Measurements from ENCODE around the gene EME1. TPM values are rescaled to one million over a fixed set of nuclear protein-coding genes. Genes with fewer than 3 reads are reported as not detected.
"Not testable (repeated sequence)": the region's sequence is repeated elsewhere in the genome, so short reads cannot be mapped to it uniquely, and the experiment has no call there.

The EME1 gene
- total RNA-seq, 1 donor from 2014 or later: 3.9 TPM

DNA sequence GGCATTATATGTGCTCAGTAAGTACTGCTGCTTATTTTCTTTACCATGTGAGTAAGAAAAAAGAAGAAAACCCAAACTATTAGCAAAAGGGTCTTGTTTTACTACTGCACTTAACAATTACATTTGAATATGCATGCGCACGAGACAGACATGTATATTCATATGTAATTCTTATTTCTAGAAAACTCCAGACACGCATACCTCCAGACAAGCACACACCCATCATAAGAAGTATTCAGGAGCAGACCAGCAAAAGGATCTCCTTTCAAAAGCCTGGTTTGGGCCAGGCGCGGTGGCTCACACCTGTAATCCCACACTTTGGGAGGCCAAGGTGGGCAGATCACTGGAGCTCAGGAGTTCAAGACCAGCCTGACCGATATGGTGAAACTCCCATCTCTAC, 16.5 kb downstream of the EME1 start:
- DNase-seq (ENCODE audit: extremely low read depth, low read depth, low spot score): no peak

DNA sequence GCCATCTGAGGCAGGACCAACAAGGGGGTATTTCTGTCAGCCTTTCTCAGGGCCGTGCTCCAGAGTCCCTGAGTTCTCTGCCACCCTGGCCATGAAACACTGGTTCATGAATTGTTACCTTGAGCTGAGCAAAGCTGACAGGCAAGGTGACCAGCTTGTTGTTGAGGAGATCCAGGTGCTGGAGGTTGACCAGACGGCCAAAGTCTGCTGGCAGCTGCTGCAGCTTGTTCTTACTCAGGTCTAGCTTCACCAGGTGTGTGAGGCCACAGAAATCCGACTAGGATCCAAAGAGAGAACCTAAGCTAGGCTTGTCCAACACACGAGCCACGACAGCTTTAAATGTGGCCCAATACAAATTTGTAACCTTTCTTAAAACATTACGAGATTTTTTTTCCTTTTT, 19.6 kb downstream of the EME1 start:
- no peak for DNase-seq (ENCODE audit: extremely low read depth, low read depth, low spot score)

DNA sequence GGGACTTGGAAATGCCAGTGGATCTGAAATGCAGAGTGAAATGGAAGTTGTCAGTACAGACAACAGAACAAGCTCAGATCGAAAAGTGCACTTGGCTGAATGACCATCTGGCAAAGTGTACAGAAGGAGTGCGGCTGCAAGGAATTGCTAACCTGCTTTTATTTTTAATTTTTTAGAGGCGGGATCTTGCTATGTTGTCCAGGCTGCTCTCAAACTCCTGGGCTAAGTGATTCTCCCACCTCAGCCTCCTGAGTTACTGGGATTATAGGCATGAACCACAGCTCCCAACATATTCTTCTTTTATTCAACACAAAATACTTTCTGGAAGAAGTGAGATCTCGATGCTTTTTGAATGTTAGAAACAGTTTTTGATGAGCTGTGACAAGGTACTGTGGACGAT, 20.7 kb downstream of the EME1 start:
- no peak for DNase-seq (ENCODE audit: extremely low read depth, low read depth, low spot score)

DNA sequence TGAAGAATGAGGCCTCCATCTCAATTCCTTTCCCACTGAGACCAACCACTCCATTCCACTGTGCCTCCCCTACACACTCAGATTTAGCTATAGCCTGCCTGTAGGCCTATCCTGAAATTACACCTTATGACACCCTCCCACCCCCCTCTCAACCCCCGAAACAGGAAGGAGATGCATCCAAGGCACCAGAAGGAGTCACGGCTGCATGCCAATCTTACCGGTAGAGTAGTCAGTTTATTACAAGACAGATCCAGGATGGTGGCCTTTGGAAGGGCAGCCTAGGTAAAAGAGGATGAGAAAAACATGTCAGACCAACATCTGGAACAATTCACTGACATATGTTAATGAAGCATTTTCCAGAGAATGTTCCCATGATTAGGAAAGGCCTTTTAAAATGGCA, 21.7 kb downstream of the EME1 start:
- DNase-seq (ENCODE audit: extremely low read depth, low read depth, low spot score): no peak

DNA sequence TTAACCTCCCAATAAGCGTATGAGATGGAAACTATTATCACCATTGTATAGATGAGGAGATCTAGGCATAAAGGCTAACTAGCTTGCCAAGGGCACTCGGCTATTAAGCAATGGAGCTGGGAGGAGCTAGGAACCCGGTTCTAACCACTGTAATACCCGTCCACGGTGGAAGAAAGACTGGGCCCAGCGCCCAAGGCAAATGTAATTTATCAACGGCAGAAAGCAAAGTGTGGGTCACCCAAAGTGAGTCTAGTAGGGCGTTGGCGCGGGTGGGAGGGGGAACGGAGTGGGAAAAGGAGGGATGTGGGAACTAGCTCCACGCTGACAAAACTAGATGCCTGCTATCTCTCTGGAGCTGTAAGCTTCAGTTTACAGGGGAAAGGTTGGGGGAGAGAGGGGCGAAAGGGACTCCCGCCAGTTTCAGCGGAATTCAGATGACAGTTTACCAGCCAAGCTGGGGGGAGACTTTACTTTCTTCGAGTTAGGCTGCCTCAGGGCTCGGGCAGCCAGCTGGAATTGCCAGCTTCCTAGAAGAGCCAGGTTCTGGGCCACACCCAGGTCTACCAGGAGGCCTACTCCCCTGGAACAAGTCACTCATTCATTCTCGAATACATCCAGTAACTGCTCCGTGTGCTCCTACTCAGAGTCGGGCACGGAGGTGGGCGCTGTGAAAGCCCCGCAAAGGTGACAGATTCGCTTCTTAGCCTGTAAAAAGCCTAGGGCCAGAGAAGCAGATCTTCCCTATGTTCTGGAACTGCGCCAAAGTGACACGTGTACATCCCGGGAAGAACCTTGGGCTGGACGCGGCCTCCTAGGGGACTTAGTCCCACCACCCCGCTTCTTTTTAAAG, 23.5 kb downstream of the EME1 start:
- DNase-seq (ENCODE audit: extremely low read depth, low read depth, low spot score): no peak

DNA sequence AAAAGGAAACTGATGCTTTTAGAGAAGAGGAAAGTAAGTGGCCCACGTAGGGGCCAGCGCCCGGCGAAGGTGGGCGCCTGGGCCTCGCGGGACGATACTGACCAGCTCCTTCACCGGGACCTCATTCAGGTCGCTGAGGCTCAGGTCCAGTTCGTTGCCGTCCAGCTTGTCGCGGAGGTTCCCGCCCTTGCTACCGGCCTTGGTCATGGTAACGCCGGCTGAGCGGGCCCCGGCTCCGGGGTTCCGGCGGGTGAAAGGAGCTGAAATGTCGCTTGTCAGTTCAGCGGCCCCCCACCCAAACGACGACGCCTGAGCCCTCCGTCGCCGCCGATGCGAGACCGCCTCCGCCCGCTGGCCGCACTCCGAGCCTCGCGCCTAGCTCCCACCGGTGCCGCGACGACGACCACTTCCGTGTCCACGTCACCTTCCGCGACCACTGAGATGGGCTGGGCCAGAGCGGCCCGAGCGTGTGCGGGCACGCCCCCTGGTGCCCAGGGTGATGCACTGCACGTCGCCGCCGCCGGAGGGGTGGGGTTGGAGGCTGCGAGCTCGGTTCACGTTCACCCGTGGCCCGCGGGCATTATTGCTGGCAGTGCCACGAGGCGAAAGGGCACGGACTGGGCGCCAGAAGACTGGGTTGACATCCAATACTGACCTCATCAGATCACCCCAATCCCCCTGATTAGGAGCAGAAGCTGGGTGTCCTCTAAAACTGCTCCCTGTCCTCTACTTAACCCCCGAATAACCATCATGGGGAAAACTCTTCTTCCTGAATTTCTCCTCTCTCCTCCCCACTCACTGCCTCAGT, 24.3 kb downstream of the EME1 start, which contains the start of gene LRRC59:
TSS of gene LRRC59 (minus strand) at position 413 of the 808 bp plus-strand sequence. CDS start at position 207, 206 bp downstream.
- no peak for DNase-seq (ENCODE audit: extremely low read depth, low read depth, low spot score)

DNA sequence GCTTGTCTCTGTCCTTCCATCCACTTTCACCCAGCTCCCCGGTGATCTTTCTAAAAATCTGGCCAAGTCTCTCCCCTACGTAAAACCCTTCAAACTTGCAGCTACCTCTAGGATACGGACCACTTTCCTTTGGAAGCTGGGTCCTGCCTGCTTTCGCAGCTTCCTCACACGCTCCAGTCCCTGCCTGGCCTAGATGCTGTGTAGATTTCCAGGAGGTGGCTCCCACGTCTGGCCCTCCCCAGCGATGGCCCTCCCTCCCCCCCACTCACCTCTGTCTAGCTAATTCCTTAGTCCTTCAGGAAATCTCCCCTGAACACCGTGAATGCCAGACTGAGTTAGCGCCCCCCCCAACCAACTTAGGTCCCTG, 24.9 kb downstream of the EME1 start:
- no peak for DNase-seq (ENCODE audit: extremely low read depth, low read depth, low spot score)

DNA sequence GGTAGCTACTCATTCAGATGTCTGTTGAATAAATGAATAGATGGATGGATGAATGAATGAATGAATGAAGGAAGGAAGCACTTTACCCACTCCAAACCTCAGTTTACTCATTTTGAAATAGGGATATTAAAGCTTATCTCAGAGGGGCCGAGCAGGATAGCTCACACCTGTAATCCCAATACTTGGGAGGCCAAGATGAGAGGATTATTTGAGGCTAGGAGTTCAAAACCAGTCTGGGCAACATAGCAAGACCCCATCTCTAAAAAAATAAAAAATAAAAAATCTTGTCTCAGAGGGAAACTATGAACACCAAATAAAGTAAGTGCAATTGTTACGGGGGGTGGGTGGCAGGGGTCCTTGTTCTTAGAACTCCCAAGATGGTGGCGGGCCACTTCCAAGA, 25.6 kb downstream of the EME1 start:
- not testable (repeated sequence) for DNase-seq (ENCODE audit: extremely low read depth, low read depth, low spot score)

DNA sequence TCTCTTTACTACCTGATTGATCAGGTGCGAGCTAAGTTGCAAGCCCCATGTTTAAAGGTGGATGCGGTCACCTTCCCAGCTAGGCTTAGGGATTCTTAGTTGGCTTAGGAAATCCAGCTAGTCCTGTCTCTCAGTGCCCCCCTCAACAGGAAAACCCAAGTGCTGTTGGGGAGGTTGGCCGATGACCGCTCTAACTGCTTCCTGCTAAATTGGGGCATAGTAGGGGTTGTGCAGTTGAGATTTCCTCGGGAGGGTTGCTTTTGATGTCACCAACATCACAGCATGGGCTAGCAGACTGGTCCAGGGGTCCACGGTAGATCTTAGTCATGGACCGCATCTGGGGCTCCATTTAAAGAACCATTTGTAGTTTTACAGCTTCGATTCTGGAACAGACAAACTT, 26.6 kb downstream of the EME1 start:
- not testable (repeated sequence) for DNase-seq (ENCODE audit: extremely low read depth, low read depth, low spot score)

DNA sequence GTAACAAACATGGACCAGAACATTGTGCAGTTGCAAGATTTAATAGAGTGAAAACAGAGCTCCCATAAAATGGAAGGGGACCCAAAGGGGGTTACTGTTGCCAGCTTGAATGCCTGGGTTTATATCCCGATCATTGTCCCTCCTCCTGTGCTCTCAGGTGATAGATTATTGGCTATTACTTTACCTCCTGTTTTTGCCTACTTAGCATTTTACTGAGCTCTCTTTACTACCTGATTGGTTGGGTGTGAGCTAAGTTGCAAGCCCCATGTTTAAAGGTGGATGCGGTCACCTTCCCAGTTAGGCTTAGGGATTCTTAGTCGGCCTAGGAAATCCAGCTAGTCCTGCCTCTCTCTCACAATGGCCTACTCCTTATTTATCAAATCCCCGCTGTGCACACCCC, 32.3 kb downstream of the EME1 start:
- DNase-seq (ENCODE audit: extremely low read depth, low read depth, low spot score): not testable (repeated sequence)

DNA sequence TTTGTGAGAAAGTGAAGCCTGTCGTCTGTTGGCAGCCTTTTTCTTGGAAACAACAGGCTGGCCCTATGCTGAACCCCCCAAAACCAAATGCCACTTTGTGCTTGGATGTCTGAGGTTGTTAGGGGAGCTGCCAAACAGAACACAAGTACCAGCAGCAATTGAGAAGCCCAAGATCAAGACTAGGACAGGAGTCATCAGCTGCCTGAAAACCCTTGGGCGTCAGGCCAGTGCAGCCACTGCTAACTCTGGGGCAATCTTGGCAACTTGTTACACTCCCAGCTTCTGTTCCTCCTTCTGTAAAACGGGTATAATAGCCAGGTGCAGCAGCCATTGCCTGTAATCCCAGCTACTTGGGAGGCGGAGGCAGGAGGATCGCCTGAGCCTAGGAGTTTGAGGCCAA, 33.5 kb downstream of the EME1 start:
- no peak for DNase-seq (ENCODE audit: extremely low read depth, low read depth, low spot score)

DNA sequence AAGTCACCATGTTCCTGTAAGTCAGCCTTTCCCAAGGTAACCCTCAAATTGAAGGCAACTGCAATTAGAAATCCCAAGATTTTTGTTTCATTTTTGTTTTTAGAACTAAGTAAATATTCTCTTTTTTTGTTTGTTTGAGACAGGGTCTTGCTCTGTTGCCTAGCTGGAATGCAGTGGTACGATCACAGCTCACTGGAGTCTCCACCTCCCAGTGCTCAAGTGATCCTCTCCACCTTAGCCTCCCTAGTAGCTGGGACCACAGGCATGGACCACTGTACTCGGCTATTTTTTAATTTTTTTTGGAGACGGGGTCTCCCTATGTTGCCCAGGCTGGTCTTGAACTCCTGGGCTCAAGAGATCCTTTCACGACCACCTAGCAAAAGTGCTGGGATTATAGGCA, 34.9 kb downstream of the EME1 start:
- DNase-seq (ENCODE audit: extremely low read depth, low read depth, low spot score): no peak

DNA sequence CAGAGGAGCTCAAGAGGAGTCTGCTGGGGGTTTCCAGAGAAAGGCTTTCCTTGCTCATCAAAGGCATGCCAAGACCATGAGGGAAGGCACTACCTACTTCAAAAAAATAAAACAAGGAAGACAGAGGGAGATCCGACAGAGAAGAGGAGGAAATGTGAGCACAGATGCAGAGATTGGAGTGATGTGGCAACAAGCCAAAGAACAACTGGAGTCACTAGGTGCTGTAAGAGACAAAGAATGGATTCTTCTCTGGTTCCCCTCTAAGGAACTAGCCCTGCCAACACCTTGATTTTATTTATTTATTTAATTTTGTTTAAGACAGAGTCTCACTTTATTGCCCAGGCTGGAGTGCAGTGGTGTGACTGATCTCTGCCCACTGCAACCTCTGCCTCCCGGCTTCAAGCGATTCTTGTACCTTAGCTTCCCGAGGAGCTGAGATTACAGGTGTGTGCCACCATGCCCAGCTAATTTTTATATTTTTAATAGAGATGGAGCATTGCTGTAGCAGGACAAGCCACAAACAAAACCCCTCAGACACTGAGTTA, 39.2 kb downstream of the EME1 start:
- DNase-seq (ENCODE audit: extremely low read depth, low read depth, low spot score): no peak

DNA sequence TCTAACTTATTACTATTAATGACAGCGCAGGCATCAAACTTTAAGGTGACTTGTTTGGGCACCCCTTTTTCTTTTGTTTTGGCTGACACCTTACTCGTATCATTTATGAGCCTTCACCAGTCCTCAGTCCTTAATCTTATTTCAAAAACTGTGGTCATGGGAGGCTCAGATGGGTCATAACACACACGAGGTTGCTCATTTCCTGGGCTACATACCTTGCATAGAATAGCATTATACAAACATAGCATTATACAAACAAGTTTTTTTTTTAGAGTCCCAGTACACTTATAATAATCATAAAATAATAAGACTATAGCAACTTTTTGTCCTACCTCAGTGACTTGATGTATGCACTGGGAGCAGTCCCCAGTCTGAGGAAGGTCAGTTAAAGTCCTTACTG, 41.8 kb downstream of the EME1 start:
- no peak for DNase-seq (ENCODE audit: extremely low read depth, low read depth, low spot score)

DNA sequence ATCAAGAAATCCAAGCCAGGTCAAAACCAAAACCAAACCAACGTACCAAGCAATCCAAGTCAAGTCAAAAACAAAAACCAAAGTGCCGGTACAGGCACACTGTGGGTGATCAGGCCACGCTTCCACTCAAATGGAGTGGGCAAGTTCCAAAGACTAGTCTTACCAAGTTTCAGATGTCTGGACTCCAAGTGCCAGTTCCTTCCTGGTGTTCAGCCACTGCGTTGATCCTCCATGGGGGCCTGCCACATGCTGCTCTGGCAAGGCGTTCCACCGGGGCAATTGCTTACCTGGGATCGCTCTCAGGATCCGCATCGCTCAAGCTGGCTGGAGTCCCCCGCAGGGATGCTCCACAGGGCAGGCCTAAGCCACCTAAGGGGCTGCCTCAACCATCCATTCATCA, 46.5 kb downstream of the EME1 start:
- DNase-seq (ENCODE audit: extremely low read depth, low read depth, low spot score): not testable (repeated sequence)

DNA sequence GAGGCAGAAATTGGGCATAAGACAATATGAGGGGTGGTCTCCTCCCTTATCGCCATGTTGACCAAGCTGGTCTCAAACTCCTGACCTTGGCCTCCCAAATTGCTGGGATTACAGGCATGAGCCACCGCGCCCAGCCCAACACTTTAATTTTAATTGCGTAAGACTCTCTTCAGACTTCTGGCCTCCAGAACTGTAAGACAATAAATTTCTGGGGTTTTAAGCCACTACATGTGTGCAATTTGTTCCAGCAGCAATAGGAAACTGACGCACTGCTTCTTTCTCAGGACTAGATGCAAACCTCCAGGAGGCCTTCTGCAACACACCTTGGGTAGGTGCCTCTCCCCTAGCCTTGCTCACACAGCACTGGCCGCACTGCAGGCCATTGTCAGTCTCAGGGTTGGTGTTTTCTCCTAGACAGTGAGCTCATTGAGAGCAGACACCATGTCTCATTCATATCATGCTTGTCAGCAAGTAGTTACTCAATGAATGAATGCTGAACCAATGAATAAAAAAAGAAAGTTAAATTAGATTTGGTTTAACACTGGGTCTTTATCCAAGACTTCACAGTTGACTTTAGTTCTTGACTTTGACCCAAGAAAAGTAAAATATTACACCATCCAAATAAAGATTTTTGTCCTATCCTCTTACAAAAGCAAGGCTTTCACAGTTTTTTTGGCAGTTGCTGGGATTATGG, 47.5 kb downstream of the EME1 start:
- DNase-seq (ENCODE audit: extremely low read depth, low read depth, low spot score): no peak

DNA sequence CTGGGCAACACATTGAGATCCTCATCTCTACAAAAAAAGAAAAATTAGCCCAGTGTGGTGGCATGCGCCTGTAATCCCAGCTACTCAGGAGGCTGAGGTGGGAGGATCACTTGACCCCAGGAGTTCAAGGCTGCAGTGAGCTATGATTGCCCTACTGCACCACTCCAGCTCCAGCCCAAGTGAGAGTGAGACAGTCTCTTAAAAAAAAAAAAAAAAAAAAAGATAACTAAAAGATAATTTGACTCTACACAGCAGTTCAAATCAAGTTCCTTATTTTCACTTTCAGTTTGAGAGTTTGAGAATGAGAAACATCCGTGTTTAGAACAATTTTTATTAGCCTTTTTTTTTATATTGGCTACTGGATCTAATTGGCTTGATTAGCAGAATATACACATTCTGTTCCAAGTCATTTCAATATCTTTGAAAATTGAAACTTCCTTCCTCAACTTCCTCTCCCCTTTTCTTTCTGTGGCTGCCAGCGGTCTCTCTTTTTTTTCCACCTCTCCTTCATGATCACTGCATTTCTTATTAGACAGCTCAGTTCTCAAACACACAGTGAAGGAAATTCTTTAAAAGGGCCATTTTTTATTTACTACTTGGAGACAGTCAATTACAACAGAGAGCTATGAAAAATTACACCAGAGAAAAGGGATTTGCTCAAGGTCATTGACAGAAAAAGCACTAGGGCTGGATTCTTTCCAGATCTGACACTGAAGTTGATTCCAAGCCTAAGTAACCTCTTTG, 48.5 kb downstream of the EME1 start:
- no peak for DNase-seq (ENCODE audit: extremely low read depth, low read depth, low spot score)

DNA sequence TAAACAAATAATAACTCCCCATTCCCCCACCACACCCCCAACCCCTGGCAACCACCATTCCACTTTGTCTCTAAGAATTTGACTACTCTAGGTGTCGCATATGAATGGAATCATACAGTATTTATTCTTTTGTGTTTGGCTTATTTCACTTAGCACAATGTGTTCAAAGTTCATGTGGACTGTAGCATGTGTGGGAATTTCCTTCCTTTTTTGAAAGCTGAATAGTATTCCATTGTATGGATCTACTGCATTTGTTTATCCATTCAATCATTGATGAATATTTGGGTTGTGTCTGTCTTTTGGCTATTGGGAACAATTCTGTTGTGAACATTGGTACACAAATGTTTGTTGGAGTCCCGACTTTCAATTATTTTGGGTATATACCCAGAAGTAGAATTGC, 49.7 kb downstream of the EME1 start:
- DNase-seq (ENCODE audit: extremely low read depth, low read depth, low spot score): no peak

DNA sequence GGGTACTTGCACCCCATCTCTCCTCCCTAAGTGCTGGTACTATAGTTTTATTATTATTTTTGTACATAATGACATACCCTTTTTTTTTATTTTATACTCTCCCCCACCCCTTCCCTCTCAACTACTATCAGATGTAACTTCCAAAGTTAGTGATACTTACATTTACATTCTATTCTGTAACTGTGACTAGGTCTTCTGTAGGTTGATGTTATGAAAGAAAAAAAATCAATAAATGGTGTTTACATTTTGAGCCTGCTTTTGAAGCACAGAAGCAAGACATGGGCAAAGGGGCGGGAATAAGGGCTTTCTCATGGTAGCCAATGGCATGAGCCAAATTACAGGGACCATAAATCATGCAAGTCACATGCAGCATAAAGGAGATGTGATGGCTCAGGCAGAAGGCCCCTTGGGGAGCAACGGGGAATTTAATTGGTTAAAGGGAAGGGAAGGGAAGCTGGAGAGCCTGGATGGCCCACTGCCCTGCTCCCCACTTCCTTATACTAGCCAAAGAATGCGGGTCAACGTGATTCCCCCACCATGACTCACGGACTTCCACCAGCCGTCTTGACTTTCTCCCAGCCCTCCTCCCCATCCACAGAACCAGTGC, 50.6 kb downstream of the EME1 start:
- peak; percentile 64 for DNase-seq (ENCODE audit: extremely low read depth, low read depth, low spot score)

Data from glomerular endothelial cell (primary cell).